Hepatocyte (in vitro differentiated cells): ENCODE results near the gene ANO9. TPM values are rescaled to one million over a fixed set of nuclear protein-coding genes. Genes with fewer than 3 reads are reported as not detected.
"Not testable (repeated sequence)": the region's sequence is repeated elsewhere in the genome, so short reads cannot be mapped to it uniquely, and the experiment has no call there.

Source experiments
- DNase-seq: peaks from one replicate; pipeline ENCODE4 v3.0.0-alpha.2; 2016; ENCODE audit warnings: low spot score
- H2AFZ ChIP-seq: fragments of 200-600 bp; sonication (generic); 2 replicates; pipeline ENCODE4 v1.6.0; 2016; ENCODE audit warnings: antibody characterized with exemption, mild to moderate bottlenecking
- H3K27ac ChIP-seq: fragments of 200-600 bp; sonication (generic); 2 replicates; pipeline ENCODE4 v1.5.1; 2016; ENCODE audit warnings: mild to moderate bottlenecking
- H3K27me3 ChIP-seq: fragments of 200-600 bp; sonication (generic); 2 replicates; pipeline ENCODE4 v1.6.1; 2016
- H3K36me3 ChIP-seq: fragments of 200-600 bp; sonication (generic); replicated peaks from 2 replicates; pipeline ENCODE4 v1.5.1; 2016; ENCODE audit warnings: low read depth; ENCODE audit not compliant: insufficient read depth
- H3K4me1 ChIP-seq: fragments of 200-600 bp; sonication (generic); 2 replicates; pipeline ENCODE4 v1.5.1; 2016; ENCODE audit warnings: mild to moderate bottlenecking, moderate library complexity; ENCODE audit not compliant: insufficient read depth
- H3K4me2 ChIP-seq: fragments of 200-600 bp; sonication (generic); 2 replicates; pipeline ENCODE4 v1.6.0; 2016
- H3K4me3 ChIP-seq: fragments of 200-600 bp; sonication (generic); 2 replicates; pipeline ENCODE4 v1.5.1; 2016; ENCODE audit warnings: mild to moderate bottlenecking
- H3K79me2 ChIP-seq: fragments of 200-600 bp; sonication (generic); 2 replicates; pipeline ENCODE4 v1.6.0; 2017; ENCODE audit warnings: mild to moderate bottlenecking
- H3K9me2 ChIP-seq: fragments of 200-600 bp; sonication (generic); replicated peaks from 2 replicates; pipeline ENCODE4 v1.6.0; 2017; ENCODE audit warnings: mild to moderate bottlenecking; ENCODE audit not compliant: insufficient read depth
- H3K9me3 ChIP-seq: fragments of 200-600 bp; sonication (generic); 2 replicates; pipeline ENCODE4 v1.5.1; 2016; ENCODE audit warnings: low read depth, mild to moderate bottlenecking
- H4K20me1 ChIP-seq: fragments of 200-600 bp; sonication (generic); 2 replicates; pipeline ENCODE4 v1.6.0; 2016; ENCODE audit warnings: mild to moderate bottlenecking; ENCODE audit not compliant: insufficient read depth, poor library complexity, severe bottlenecking
- EZH2 ChIP-seq: fragments of 200-600 bp; sonication (generic); IDR thresholded peaks from 2 replicates; pipeline ENCODE4 v1.6.1; 2016; ENCODE audit warnings: antibody characterized with exemption, mild to moderate bottlenecking, borderline replicate concordance
- EZH2phosphoT487 ChIP-seq: fragments of 200-600 bp; sonication (generic); IDR thresholded peaks from one replicate; pipeline ENCODE4 v1.6.1; 2018; ENCODE audit warnings: antibody characterized with exemption, mild to moderate bottlenecking, low read depth, moderate library complexity; ENCODE audit not compliant: unreplicated experiment, severe bottlenecking
- WGBS: methylation state at CpG from one replicate; pipeline ENCODE4 v1.1.6; 2016; ENCODE audit warnings: low lambda C conversion rate; ENCODE audit errors: missing lambda C conversion rate; 5-methylcytosine and 5-hydroxymethylcytosine counted together
- polyA plus RNA-seq: library from polyadenylated mRNA; unstranded; fragments of >200 nt; fragmentation: Nextera tagmentation; extraction: Ambion mirVana; gene quantifications from 2 replicates; pipeline ENCODE4 v1.2.1, GENCODE V29; 2016
- total RNA-seq: library from RNA; depleted of rRNA; stranded (reverse); fragments of >200 nt; gene quantifications from 2 replicates; pipeline ENCODE4 v1.2.3, GENCODE V29; 2014
- TF ChIP-seq, protein P1 (sequence below): fragments of 200-600 bp; sonication (generic); IDR thresholded peaks from 2 replicates; pipeline ENCODE4 v1.5.1; 2016; ENCODE audit warnings: antibody characterized with exemption, mild to moderate bottlenecking; ENCODE audit not compliant: poor library complexity

The ANO9 gene
- total and polyA plus RNA-seq, 2 experiments from 2014 or later, result 21.2 to 35.7 TPM

- H2AFZ ChIP-seq, result no peak overlapping the region
Observed at GRCh38 chr11:392102-392777, 49.6 kb downstream of the ANO9 start.

GRCh38 chr11:391117-392017 is 50.4 kb downstream of the ANO9 start:
- TF ChIP-seq, protein P1, sequence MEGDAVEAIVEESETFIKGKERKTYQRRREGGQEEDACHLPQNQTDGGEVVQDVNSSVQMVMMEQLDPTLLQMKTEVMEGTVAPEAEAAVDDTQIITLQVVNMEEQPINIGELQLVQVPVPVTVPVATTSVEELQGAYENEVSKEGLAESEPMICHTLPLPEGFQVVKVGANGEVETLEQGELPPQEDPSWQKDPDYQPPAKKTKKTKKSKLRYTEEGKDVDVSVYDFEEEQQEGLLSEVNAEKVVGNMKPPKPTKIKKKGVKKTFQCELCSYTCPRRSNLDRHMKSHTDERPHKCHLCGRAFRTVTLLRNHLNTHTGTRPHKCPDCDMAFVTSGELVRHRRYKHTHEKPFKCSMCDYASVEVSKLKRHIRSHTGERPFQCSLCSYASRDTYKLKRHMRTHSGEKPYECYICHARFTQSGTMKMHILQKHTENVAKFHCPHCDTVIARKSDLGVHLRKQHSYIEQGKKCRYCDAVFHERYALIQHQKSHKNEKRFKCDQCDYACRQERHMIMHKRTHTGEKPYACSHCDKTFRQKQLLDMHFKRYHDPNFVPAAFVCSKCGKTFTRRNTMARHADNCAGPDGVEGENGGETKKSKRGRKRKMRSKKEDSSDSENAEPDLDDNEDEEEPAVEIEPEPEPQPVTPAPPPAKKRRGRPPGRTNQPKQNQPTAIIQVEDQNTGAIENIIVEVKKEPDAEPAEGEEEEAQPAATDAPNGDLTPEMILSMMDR, result no peak
- TF ChIP-seq EZH2 (no peak), EZH2phosphoT487 (no peak)
- H3K9me3 ChIP-seq, result no peaks in the 10 kb centered on the region
- peaks cover 17% of the 10 kb centered on the region for H3K79me2 ChIP-seq
- peaks cover 11% of the 10 kb centered on the region for H4K20me1 ChIP-seq
- H3K4me3 ChIP-seq, result no peak overlapping the region
- H3K4me2 ChIP-seq, result no peak overlapping the region
- no peak overlapping the region for H2AFZ ChIP-seq
- no peak overlapping the region for H3K27ac ChIP-seq
- no peaks in the 10 kb centered on the region for H3K27me3 ChIP-seq
- no peaks in the 10 kb centered on the region for H3K9me2 ChIP-seq
- WGBS, result 93% methylated on average over 27 of the region's 38 CpGs
- peaks cover 15% of the 10 kb centered on the region for H3K4me1 ChIP-seq
- DNase-seq, result no peak
- H3K36me3 ChIP-seq, result no peaks in the 10 kb centered on the region

More at GRCh38 chr11:392102-392777, 49.6 kb downstream of the ANO9 start:
- H3K4me3 ChIP-seq, result no peak overlapping the region
- WGBS, result 97% methylated on average over 8 of the region's 36 CpGs
- H3K9me3 ChIP-seq, result no peaks in the 10 kb centered on the region
- H3K4me1 ChIP-seq, result peaks cover 15% of the 10 kb centered on the region
- no peaks in the 10 kb centered on the region for H3K36me3 ChIP-seq
- H3K79me2 ChIP-seq, result peaks cover 17% of the 10 kb centered on the region
- H3K27ac ChIP-seq, result no peak overlapping the region
- peak overlapping the region; percentile 85 for H3K4me2 ChIP-seq
- H3K9me2 ChIP-seq, result no peaks in the 10 kb centered on the region
- H4K20me1 ChIP-seq, result peaks cover 11% of the 10 kb centered on the region
- H3K27me3 ChIP-seq, result no peaks in the 10 kb centered on the region
- DNase-seq, result no peak
- TF ChIP-seq EZH2 (no peak), EZH2phosphoT487 (no peak)
- TF ChIP-seq, protein P1, result no peak

DNA sequence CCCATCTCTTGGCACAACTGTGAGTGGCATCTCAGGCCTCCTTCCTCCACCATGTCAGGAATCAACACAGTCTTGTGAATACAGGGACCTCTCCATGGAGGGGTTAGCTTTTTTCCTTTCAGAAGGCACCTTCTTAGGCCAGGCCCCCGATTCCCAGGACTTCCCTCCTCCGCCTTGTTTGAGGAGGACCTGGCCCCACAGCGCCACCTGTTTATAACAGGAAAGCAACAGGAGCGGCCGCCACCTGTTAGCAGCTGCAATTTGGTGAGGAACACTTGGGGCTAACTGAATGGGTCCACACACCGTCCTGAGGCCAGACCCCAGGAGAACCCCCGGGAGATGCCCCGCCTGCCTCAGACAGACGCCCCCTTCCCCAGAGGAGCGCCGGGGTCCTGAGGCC is 51.6 kb downstream of the ANO9 start:
- H3K4me1 ChIP-seq, result peaks cover 14% of the 10 kb centered on the region
- no peaks in the 10 kb centered on the region for H3K9me3 ChIP-seq
- no peaks in the 10 kb centered on the region for H3K27me3 ChIP-seq
- 58% methylated on average over 9 of the region's 11 CpGs for WGBS
- no peak for TF ChIP-seq EZH2
- TF ChIP-seq, protein P1, result peak; percentile 17
- no peak for DNase-seq
- H3K36me3 ChIP-seq, result no peaks in the 10 kb centered on the region
- H2AFZ ChIP-seq, result no peak overlapping the region
- peaks cover under 1% of the 10 kb centered on the region for H4K20me1 ChIP-seq
- peaks cover 7% of the 10 kb centered on the region for H3K79me2 ChIP-seq
- H3K4me2 ChIP-seq, result no peak overlapping the region
- H3K27ac ChIP-seq, result no peak overlapping the region
- no peak overlapping the region for H3K4me3 ChIP-seq
- no peaks in the 10 kb centered on the region for H3K9me2 ChIP-seq

DNA sequence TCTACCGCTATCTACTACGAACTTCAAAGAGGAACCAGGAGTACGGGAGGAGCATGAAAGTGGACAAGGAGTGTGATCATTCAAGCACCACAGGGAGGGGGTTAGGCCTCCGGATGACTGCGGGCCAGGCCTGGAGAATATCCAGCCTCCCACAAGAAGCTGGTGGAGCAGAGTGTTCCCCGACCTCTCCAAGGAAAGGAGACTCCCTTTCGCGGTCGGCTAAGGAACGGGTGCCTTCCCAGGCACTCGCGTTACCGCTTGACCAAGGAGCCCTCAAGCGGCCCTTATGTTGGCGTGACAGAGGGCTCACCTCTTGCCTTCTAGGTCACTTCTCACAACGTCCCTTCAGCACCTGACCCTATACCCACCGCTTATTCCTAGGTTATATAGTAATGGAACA is 52.4 kb downstream of the ANO9 start:
- H4K20me1 ChIP-seq, H3K36me3 ChIP-seq, H3K27ac ChIP-seq, H3K27me3 ChIP-seq, H3K9me3 ChIP-seq, H3K4me3 ChIP-seq, DNase-seq, H3K4me2 ChIP-seq, H2AFZ ChIP-seq, H3K9me2 ChIP-seq, H3K79me2 ChIP-seq: not testable (repeated sequence)
- peaks cover 12% of the 10 kb centered on the region for H3K4me1 ChIP-seq
- WGBS, result 70% methylated on average over 9 of the region's 17 CpGs
